HepG2 (cell line): ENCODE results near the gene GPC6. TPM values are rescaled to one million over a fixed set of nuclear protein-coding genes. Genes with fewer than 3 reads are reported as not detected.
A peak's percentile ranks its signal among the peaks of the same experiment; 100 is the strongest.

Source experiments
- EED ChIP-seq: sonication (generic); formaldehyde crosslinking; IDR thresholded peaks from 2 replicates; pipeline ENCODE4 v1.5.0; 2020; ENCODE audit warnings: mild to moderate bottlenecking, missing genetic modification reagents
- FOXM1 ChIP-seq: sonication (generic); formaldehyde crosslinking; IDR thresholded peaks from 2 replicates; pipeline ENCODE4 v1.5.0; 2020; ENCODE audit warnings: missing genetic modification reagents
- GATAD1 ChIP-seq: IDR thresholded peaks from 2 replicates; pipeline ENCODE4 v1.6.1; 2016; ENCODE audit warnings: missing genetic modification reagents, missing compliant biosample characterization
- GTF2F1 ChIP-seq: fragments of 150-350 bp; IDR thresholded peaks from 2 replicates; pipeline ENCODE4 v1.6.1; 2014; ENCODE audit warnings: low read length
- MIER3 ChIP-seq: IDR thresholded peaks from 2 replicates; pipeline ENCODE4 v1.6.1; 2016; ENCODE audit warnings: missing compliant biosample characterization, borderline replicate concordance
- MYC ChIP-seq: sonication (generic); formaldehyde crosslinking; IDR thresholded peaks from 2 replicates; pipeline ENCODE4 v1.9.0; 2021; ENCODE audit warnings: missing genetic modification reagents, borderline replicate concordance
- PHF20 ChIP-seq: sonication (generic); formaldehyde crosslinking; IDR thresholded peaks from 2 replicates; pipeline ENCODE4 v1.5.0; 2020; ENCODE audit warnings: mild to moderate bottlenecking, missing genetic modification reagents
- PLRG1 ChIP-seq: fragments of 450-650 bp; conservative IDR thresholded peaks from 2 replicates; pipeline ENCODE4 v1.6.1; 2016
- RERE ChIP-seq: IDR thresholded peaks from 2 replicates; pipeline ENCODE4 v1.6.1; 2016; ENCODE audit warnings: low read depth, missing genetic modification reagents, missing compliant biosample characterization
- SIN3B ChIP-seq: fragments of 150-350 bp; IDR thresholded peaks from 2 replicates; pipeline ENCODE4 v1.6.1; 2014; ENCODE audit warnings: low read length
- SMAD9 ChIP-seq: sonication (generic); formaldehyde crosslinking; IDR thresholded peaks from 2 replicates; pipeline ENCODE4 v1.5.1; 2020; ENCODE audit warnings: mild to moderate bottlenecking, missing genetic modification reagents
- ZBTB10 ChIP-seq: sonication (generic); formaldehyde crosslinking; IDR thresholded peaks from 2 replicates; pipeline ENCODE4 v1.4.0; 2020; ENCODE audit warnings: missing genetic modification reagents, borderline replicate concordance
- ZFP36L2 ChIP-seq: sonication (generic); formaldehyde crosslinking; IDR thresholded peaks from 2 replicates; pipeline ENCODE4 v1.4.0; 2020; ENCODE audit warnings: missing genetic modification reagents
- ZNF17 ChIP-seq: sonication (generic); formaldehyde crosslinking; IDR thresholded peaks from 2 replicates; pipeline ENCODE4 v1.5.0; 2020; ENCODE audit warnings: mild to moderate bottlenecking, missing genetic modification reagents
- ZNF333 ChIP-seq: sonication (generic); formaldehyde crosslinking; IDR thresholded peaks from 2 replicates; pipeline ENCODE4 v1.4.0; 2020; ENCODE audit warnings: mild to moderate bottlenecking, missing genetic modification reagents, borderline replicate concordance
- ZNF354B ChIP-seq: sonication (generic); formaldehyde crosslinking; IDR thresholded peaks from 2 replicates; pipeline ENCODE4 v1.8.0; 2022; ENCODE audit warnings: mild to moderate bottlenecking, missing genetic modification reagents
- ZNF362 ChIP-seq: sonication (generic); formaldehyde crosslinking; IDR thresholded peaks from 2 replicates; pipeline ENCODE4 v1.4.0; 2020; ENCODE audit warnings: missing genetic modification reagents, mild to moderate bottlenecking, borderline replicate concordance
- ZNF414 ChIP-seq: sonication (generic); formaldehyde crosslinking; IDR thresholded peaks from 2 replicates; pipeline ENCODE4 v1.5.0; 2020; ENCODE audit warnings: missing genetic modification reagents
- ZNF616 ChIP-seq: sonication (generic); formaldehyde crosslinking; IDR thresholded peaks from 2 replicates; pipeline ENCODE4 v1.5.0; 2020; ENCODE audit warnings: low read depth, mild to moderate bottlenecking, missing genetic modification reagents
- polyA plus RNA-seq, 8 experiments: library from polyadenylated mRNA; depleted of rRNA in 3 of 8; stranded (reverse) in 7 of 8; unstranded in 1 of 8; fragments of >200 nt; fragmentation: Illumina TruSeq in 4 of 8; extraction: Trizol in 4 of 8; gene quantifications; 2 replicates each; pipeline versions ENCODE4 v1.2.1 to v1.2.3, GENCODE V29; 2011 to 2016; ENCODE audit warnings: low read depth in 4 of 8, missing spikeins in 1 of 8, mixed read lengths in 1 of 8; ENCODE audit not compliant: insufficient read depth in 1 of 8
- total RNA-seq, 5 experiments: library from RNA; depleted of rRNA; stranded (reverse); fragments of >200 nt; fragmentation: Illumina TruSeq; extraction: Trizol; gene quantifications; 2 replicates each; pipeline ENCODE4 v1.2.3, GENCODE V29; 2016; ENCODE audit warnings: low read depth in 1 of 5

Gene GPC6
- total and polyA plus RNA-seq, 2 of the 13 experiments (the other 11 are each of a cell fraction or from before 2014, with no cell fraction given), result 24.5 to 33.9 TPM

GRCh38 chr13:93227878-93228642 lies 1.5 kb downstream of the GPC6 start (continued):
- TF ChIP-seq ZBTB10 (CRISPR knock-in tag) (no peak), SMAD9 (CRISPR knock-in tag) (no peak), ZNF17 (CRISPR knock-in tag) (no peak), FOXM1 (CRISPR knock-in tag) (no peak), MYC (CRISPR knock-in tag) (0 out of 2 replicates have a peak, but pooled peaks have one; percentile 29), EED (CRISPR knock-in tag) (no peak), SIN3B (no peak), RERE (CRISPR knock-in tag) (no peak), ZNF333 (CRISPR knock-in tag) (no peak), GTF2F1 (no peak), ZNF616 (CRISPR knock-in tag) (no peak), MIER3 (CRISPR knock-in tag) (no peak), GATAD1 (CRISPR knock-in tag) (no peak; the same call in 1 of the 2 replicates), PLRG1 (no peak), ZNF362 (CRISPR knock-in tag) (no peak), PHF20 (CRISPR knock-in tag) (peak; percentile 41), ZFP36L2 (CRISPR knock-in tag) (no peak), ZNF354B (no peak), ZNF414 (CRISPR knock-in tag) (peak; percentile 63; the same call in 1 of the 2 replicates)
